HG02943 (cell line): ENCODE results near the gene DYNC2H1.
"Not testable (repeated sequence)": the region's sequence is repeated elsewhere in the genome, so short reads cannot be mapped to it uniquely, and the experiment has no call there.

ENCODE experiments used
- ATAC-seq: cut with Tn5 transposase; IDR thresholded peaks from one replicate; pipeline ENCODE4 v1.9.1; 2021; ENCODE audit warnings: mild to moderate bottlenecking, low read depth, moderate library complexity; ENCODE audit not compliant: unreplicated experiment

Gene DYNC2H1

DNA sequence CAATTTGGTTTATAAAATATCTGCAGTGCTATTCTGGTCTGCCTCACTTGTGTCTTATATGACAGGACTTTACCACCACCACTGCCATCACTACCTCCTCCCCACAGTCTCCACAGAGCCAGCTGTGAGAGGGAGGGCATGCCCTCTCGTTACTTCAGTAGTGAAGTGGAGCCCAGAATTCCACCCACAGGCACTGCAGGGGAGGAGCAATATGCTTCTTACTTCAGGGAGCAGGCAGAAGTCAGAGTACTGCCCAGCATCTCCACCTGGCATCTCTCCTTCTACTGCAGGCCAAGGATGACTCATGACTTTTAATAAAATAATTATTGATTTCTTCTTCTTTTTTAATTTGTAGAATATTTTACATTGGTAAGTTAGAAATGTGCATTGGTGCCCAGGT is 255.5 kb downstream of the DYNC2H1 start:
- no peak for ATAC-seq

DNA sequence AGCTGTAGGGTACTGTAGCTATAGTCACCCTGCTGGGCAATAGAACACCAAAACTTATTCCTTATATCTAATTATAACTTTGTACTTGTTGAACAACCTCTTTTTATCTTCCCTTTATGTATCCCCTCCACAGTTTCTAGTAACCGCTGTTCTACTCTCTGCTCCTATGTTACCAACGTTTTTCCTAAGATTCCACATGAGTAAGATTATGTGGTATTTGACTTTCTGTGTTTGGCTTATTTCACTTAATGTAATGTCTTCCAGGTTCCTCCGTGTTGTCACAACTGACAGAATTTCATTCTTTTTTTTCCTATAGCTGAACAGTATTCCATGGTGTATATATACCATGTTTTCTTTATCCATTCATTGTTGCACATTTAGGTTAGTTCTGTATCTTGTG is 258.4 kb downstream of the DYNC2H1 start:
- no peak for ATAC-seq

DNA sequence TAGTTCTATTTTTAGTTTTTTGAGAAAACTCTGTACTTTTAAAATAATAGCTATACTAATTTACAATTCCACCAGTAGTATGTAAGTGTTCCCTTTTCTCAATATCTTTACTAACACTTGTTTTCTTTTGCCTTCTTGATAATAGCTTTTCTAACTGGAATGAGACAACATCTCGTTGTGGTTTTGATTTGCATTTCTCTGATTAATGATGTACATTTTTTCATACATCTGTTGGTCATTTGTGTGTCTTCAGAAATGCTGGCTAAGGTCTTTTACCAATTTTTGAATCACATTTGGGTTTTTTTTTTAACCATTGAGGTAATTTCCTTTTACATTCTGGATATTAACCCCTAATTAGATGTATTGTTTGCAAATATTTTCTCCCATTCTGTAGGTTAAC is 258.9 kb downstream of the DYNC2H1 start:
- ATAC-seq, result no peak

DNA sequence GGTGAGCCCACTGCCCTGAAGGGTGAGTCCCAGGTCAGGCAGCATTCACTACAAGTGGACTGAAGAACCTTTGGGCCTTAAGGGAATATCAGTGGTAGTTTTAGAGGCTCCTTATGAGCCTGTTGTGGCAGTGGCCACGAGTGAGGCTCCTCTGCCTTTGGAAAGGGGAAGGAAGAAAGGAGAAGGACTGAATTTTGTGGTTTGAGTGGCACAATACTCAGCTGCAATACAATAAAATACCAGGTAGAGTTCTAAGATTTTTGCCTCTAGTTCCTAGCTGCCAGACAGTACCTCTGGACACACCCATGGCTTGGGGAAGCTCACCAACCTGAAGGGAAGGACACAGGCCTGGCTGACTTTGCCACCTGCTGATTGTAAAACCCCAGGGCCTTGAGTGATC is 260.9 kb downstream of the DYNC2H1 start:
- no peak for ATAC-seq

DNA sequence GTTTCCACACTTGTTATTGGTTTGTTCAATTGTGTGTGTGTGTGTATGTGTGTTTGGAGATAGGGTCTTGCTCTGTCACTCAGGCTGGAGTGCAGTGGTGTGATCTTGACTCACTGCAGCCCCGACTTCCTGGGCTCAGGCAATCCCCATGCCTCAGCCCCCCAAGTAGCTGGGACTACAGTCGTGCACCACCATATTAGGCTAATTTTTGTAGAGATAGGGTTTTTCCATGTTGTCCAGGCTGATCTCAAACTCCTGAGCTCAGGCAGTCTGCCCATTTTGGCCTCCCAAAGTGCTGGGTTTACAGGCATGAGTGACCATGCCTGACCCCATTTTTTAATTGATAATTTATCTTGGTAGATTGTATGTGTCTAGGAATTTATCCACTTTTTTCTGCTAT is 263.7 kb downstream of the DYNC2H1 start:
- no peak for ATAC-seq

DNA sequence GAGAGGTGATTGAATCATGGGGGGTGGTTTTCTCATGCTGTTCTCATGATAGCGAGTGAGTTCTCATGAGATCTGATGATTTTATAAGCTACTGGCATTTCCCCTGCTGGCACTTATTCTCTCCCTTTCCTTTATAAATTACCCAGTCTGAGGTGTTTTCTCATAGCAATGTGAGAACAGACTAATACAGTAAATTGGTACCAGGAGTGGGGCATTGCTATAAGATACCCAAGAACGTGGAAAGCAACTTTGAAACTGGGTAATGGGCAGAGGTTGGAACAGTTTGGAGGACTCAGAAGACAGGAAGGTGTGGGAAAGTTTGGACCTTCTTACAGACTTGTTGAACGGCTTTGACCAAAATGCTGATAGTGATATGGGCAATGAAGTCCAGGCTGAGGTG is 265.0 kb downstream of the DYNC2H1 start:
- ATAC-seq, result not testable (repeated sequence)

DNA sequence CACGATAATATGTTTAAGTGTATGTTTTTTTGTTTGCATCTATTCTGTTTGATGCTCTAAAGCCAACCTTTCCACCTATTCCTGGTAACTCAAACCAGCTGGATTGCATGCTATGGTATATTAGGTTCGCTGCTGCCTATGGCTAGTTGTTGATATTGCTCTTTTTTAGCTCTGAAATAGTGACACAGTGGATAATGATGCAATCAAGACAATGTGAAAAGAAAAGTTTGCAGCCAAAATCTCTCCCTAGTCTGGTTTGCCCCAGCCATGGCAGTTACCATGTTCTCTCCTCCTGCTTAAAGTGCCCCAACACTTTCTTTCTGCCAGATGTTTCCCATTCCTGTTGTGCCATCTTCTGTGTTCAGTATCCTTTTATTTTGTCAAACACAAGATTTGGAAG is 269.7 kb downstream of the DYNC2H1 start:
- no peak for ATAC-seq

DNA sequence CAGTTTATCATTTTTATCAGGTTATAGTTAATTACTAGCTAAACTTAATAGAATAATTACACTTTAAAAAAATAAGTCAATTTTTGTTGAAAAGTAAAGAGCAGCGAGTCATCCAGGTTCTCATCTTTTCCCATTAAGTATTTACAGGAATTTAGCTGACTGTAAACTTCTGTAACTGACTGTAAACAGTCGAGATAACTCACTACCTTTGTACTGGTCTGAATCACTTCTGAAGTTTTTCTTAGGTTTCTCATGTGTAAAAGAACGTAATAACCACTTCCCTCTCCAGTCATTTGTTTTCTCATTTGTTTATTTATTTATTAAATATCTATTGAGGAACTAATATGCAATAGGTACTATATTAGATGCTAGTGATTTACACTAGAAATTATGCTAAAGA is 270.8 kb downstream of the DYNC2H1 start:
- ATAC-seq, result no peak

DNA sequence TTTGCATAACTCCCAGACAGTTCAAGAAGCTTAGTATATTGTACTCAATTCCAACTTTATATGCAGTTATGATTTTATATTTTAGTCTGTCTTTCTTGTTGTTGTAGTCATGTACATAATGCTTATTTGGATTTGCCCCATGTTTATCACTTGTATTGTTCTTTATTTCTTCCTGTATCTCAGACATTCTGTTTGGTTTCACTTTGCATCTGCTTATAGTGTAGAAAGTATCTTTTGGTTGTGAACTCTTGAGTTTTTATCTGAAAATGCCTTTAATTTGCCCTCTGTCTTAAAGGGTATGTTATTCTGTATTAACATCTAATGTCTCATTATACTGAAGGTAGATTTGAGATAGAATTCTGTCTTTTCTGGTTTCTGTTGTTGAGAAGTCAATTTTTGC is 275.4 kb downstream of the DYNC2H1 start:
- no peak for ATAC-seq

DNA sequence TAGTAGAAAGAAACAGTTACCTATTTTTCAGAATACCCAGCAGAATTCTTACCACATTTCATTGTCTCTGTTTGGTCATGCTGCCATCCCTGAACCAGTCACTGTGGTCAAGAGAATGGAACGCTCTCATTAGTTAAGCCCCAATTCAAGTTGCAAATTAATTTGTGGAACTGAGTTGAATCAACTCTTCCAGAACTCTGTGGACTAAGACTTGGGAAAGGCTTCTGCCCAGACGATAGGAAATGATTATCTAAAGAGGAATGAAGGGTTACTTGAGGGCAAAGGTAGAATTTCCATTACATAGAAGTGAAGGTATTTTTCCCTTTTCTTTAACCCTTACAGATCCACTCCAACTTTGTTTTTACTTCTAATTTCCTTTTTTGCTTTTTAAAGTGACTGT is 286.4 kb downstream of the DYNC2H1 start:
- ATAC-seq, result no peak

DNA sequence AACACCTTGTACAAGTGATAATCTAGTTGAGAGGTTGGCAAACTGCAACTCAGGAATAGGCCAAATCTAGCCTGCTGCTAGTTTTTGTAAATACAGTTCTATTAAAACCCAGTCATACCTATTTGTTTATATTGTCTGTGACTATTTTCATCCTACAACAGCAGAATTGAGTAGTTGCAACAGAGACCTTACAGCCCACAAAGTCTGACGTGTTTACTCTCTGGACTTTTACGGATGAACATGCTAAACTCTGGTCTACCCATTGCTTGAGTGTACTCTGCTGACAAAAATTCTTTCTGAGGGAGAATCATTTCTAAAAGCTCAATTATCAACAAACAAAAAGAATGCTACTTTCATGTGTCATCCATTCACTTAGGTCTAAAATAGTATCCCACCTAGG is 287.0 kb downstream of the DYNC2H1 start:
- ATAC-seq, result no peak

DNA sequence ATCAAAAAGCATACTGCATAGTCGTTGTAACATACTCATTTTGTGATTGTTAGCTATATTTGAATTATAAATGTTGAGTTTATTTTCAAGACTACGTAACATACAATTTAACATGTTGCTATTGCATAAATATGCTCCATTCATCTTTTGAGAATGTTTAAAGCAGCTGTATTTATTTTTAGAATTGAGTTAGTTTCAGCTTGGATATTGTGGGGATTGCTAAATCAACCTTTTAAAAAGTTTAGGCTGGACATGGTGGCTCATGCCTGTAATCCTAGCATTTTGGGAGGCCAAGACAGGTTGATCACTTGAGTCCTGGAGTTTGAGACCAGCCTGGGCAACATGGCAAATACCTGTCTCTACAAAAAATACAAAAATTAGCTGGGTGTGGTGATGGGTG is 288.1 kb downstream of the DYNC2H1 start:
- no peak for ATAC-seq

DNA sequence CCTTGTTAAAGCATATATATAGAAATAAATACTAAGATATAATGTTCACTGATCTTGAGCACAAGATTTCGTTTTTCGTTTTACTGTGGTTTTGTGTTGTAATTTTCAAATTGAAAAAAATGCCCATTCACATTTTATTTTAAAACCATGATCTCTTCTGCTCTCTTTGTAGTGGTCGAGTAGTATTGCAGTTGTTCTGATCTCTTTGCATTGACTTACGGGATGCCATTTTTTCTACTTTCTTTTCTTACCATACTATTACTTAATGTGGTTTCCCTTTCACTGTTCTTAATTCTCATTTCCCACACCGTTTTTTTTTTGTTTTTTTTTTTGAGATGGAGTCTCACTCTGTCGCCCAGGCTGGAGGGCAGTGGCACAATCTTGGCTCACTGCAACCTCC is 289.6 kb downstream of the DYNC2H1 start:
- no peak for ATAC-seq

DNA sequence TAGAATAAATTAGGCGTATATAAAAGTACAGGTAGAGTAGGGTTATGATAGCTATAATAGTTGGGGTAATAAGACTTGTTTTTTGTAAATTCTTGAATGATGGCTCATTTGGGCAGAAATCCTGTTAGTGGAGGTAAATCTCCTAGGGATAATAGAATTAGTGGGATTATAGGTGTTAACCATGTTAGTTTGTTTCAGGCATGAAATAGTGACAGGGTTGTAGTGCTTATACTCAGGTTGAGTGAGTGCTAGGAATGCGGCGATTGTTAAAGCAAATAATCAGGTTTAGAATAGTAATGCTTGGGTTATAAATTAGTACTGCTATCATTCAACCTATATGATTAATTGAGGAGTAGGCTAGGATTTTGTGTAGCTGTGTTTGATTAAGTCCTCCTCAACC is 297.1 kb downstream of the DYNC2H1 start:
- no peak for ATAC-seq

DNA sequence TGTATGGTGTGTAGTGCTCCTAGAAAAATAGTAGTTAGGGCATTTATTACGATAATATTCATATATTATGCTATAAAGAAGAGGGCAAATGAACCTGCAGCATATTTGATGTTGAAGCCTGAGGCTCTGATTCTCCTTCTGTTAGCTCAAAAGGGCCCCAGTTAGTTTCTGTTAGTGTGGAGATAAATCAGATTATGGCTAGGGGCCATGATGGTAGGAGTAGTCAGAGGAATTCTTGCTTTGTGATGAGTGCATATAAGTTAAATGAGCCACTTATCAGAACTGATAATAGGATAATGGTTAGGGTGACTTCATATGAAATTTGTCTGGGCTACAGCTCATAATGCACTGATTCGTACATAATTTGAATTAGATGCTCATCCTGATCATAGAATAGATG is 298.4 kb downstream of the DYNC2H1 start:
- no peak for ATAC-seq

DNA sequence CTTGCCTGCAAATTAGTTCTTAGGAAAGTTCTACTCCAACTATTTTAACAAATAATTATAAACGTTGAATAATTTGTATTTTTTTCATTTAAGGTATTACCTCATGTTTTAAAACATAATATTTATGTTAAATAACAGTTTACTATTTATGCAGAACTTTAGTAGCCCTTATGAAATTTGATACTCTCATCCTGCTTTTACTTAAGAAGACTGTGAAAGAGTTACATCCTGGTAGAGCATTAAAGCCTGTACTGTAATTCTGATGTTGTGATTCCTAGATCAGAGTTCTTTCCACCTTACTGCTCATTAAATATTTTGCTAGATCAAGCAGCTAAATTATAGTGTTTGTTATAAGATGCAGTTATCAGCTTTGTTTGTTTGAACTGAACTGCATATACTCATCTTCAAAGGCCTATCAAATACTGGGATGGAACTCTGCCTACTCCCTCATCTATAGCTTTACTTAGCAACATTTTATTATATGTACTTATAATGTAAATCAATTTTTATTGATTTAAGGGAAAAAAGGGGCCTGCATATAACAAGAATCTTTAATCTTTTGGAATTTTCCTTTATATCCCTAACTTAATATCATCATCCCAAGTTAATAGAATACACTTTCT is 304.2 kb downstream of the DYNC2H1 start:
- ATAC-seq, result no peak

DNA sequence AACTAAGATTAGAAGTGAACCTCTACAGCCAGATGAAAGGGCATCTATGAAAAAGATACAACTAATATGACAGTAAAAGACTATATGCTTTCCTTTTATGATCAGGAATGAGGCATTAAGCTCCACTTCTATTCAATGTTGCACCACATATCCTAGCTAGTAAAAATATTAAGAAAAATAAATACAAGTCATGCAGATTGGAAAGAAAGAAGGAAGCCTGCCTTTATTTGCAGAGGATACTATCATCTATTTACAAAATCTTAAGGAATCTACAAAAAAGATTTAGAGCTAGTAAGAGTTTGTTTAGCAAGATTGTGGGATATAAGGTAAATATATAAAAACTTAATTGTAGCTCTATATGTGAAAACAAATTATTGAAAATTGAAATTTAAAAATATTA is 308.8 kb downstream of the DYNC2H1 start:
- no peak for ATAC-seq

DNA sequence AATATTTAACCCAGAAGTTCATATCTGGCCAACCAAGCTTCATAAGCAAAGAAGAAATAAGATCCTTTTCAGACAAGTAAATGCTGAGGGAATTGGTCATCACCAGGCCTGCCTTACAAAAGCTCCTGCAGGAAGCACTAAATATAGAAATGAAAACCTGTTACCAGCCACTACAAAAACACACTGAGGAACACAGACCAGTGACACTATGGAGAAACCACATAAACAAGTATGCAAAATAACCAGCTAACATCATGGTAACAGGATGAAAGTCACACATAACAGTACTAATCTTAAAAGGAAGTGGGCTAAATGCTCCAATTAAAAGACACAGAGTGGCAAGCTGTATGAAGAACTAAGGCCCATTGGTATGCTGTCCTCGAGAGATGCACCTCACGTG is 311.4 kb downstream of the DYNC2H1 start:
- ATAC-seq, result no peak

DNA sequence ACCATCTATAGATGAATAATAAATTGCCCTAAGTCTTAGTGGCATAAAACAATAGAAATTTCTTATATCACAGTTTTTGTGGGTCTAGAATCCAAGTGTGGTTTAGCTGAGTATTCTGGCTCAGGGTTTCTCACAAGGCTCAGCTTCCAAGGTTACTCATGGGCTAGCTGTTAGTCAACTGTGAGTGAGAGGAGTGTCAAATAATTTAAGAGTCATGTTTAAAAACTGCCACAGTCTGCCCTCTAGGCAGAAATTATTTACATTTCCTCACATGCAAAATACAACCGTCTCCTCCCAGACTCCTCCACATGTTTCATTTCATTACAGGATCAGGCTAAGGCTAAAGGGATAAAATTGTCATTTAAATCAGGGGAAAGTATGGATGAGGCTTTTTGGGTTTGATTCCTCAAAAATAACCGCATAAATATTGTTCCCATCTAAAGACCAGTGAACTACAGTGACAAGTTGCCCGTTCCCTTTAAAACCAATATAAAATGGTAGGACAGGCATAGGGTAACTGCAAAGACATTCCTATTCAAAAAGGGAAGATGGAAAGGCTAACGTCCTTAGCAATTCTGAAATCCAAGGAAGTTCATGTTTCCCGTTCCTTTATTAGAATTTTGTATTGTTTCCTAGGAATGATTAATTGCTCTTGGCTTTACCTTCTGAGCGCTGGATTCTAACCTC is 324.3 kb downstream of the DYNC2H1 start:
- no peak for ATAC-seq

DNA sequence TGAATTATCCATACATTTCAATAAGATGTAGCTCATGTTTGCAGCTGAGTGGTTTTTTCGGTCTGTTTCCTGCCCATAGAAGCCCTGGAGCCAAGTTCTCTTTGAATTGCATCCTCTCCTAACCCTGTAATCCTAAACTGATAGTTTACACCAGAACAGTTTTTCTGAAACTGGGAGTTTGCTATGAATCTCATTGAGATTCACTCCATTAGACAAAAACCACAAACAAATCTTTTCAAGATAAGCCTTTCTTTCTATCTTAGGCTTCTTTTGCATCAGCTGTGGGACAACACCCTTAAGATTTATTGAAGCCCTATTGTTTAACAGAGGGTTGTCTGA is 324.8 kb downstream of the DYNC2H1 start:
- no peak for ATAC-seq

DNA sequence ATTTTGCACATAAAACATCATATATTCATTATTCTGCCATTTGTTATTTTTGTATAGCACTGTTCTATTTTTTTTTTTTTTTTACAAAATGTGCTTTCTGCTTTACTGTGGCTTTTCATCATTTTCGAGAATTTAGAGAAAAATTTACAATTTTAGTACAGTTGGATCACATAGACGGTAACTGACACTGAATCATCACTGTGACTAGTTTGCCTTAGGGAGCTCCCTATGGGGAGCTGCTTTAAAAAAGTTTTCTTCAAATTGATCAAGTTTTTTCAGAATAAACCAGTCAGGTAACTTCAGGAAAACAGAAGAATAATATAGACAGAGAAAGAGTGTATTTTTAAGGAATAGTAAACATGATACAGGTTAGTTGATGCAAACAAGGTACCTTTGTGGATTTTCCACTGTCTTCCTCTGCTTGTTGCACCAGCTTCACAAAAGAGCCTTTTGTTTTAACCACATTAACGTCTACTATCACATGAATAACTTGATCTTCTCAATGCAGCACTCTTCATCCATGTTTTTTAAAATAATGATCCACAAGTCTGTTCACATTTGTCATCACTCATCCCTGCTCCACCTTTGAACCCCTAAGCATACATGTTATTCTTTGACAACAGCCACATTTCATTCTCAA is 327.0 kb downstream of the DYNC2H1 start:
- ATAC-seq, result no peak

DNA sequence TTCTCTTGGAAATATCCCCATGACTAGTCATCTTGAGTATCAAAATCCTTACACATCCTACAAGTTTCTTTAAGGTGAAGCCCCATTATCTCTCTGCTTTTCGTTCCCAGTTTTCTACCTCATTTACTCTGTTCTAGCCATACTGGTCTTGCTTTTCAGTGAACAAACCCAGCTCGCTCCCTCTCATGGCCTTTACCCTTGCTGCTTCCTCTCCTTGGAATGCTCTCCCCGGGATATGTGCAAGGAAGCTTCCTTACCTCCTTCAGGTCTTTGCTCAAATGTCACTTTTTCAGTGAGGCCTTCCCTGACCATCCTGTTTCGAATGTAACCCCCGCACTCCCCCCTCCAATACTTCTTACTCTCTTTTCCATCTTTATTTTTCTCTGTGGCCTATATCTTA is 331.8 kb downstream of the DYNC2H1 start:
- no peak for ATAC-seq
